Uterus (tissue), 4 donors: ENCODE data around the gene PROK2. TPM values are rescaled to one million over a fixed set of nuclear protein-coding genes. Genes with fewer than 3 reads are reported as not detected.

Experiments used
- DNase-seq, 2 donors: peaks; one replicate each; pipeline ENCODE4 v3.0.0-alpha.2; 2019 to 2020
- H3K27ac ChIP-seq, 2 donors: fragments of 200-600 bp; sonication (generic); 1 replicate in 1 of 2; 2 replicates in 1 of 2; pipeline ENCODE4 v1.5.1; 2016 to 2018
- H3K27me3 ChIP-seq, 2 donors: fragments of 200-600 bp; sonication (generic); one replicate each; pipeline ENCODE4 v1.5.1; 2018 to 2019; ENCODE audit warnings: control low read depth in 1 of 2
- H3K36me3 ChIP-seq, 2 donors: fragments of 200-600 bp; sonication (generic); one replicate each; pipeline ENCODE4 v1.5.1; 2019; ENCODE audit warnings: control low read depth in 1 of 2
- H3K4me1 ChIP-seq, 2 donors: fragments of 200-600 bp; sonication (generic); one replicate each; pipeline ENCODE4 v1.5.1; 2018 to 2019; ENCODE audit warnings: control low read depth in 1 of 2
- H3K4me3 ChIP-seq, 2 donors: fragments of 200-600 bp; sonication (generic); 1 replicate in 1 of 2; 2 replicates in 1 of 2; pipeline ENCODE4 v1.5.1; 2018 to 2019; ENCODE audit warnings: mild to moderate bottlenecking in 1 of 2
- H3K9me3 ChIP-seq, 2 donors: fragments of 200-600 bp; sonication (generic); one replicate each; pipeline ENCODE4 v1.5.1; 2019; ENCODE audit warnings: control low read depth in 1 of 2
- CTCF ChIP-seq, 4 experiments: fragments of 200-600 bp in 2 of 4; fragments of 450-650 bp in 2 of 4; sonication (generic) in 2 of 4; IDR thresholded peaks; one replicate each; pipeline ENCODE4 v1.5.1; 2016 to 2019; ENCODE audit warnings: antibody characterized with exemption in 4 of 4, mild to moderate bottlenecking in 2 of 4, moderate library complexity in 1 of 4
- POLR2A ChIP-seq, 2 donors: fragments of 450-650 bp; IDR thresholded peaks; one replicate each; pipeline ENCODE4 v1.6.1; 2016; ENCODE audit warnings: antibody characterized with exemption in 2 of 2, mild to moderate bottlenecking in 1 of 2, moderate library complexity in 1 of 2
- intact Hi-C: fragments of 100-400 bp; cut with DNase I; formaldehyde crosslinking; loops from one replicate; pipeline ENCODE4 v1.15.1; 2023; ENCODE audit warnings: low total_unique reads
- total RNA-seq, 4 donors: library from RNA; depleted of rRNA in 3 of 4; stranded (reverse); fragments of >200 nt in 3 of 4; gene quantifications; one replicate each; pipeline versions ENCODE4 v1.1.0 to v1.2.4, GENCODE V29; 2014 to 2023
- donor health status: DM: yes; HTN: yes; CAD: no.

The PROK2 gene
- total RNA-seq, 4 donors from 2014 or later = not detected

- Histone ChIP-seq H3K27me3 (peaks cover 0 to 8% of the 10 kb centered on the region in 2 donors), H3K4me1 (no peaks in the 10 kb centered on the region), H3K9me3 (no peaks in the 10 kb centered on the region), H3K27ac (no peak overlapping the region), H3K4me3 (no peak overlapping the region), H3K36me3 (no peaks in the 10 kb centered on the region)
- TF ChIP-seq POLR2A (IDR thresholded peaks at IDR 0.05) (no peak), CTCF (IDR thresholded peaks at IDR 0.05) (no peak)
- DNase-seq = no peak
- intact Hi-C loops = no loop called here
Observed at GRCh38 chr3:71801986-71802385, 17.0 kb upstream of the PROK2 start.

- DNase-seq = no peak
- intact Hi-C loops = no loop called here
- Histone ChIP-seq H3K4me3 (no peak overlapping the region), H3K27ac (no peak overlapping the region), H3K36me3 (no peaks in the 10 kb centered on the region), H3K27me3 (peaks cover 0 to 8% of the 10 kb centered on the region in 2 donors), H3K9me3 (no peaks in the 10 kb centered on the region), H3K4me1 (no peaks in the 10 kb centered on the region)
- TF ChIP-seq POLR2A (IDR thresholded peaks at IDR 0.05) (no peak), CTCF (IDR thresholded peaks at IDR 0.05) (no peak)
Observed at GRCh38 chr3:71800023-71800422, 15.1 kb upstream of the PROK2 start.

- no peaks in the 10 kb centered on the region for H3K36me3 ChIP-seq
- H3K9me3 ChIP-seq = no peaks in the 10 kb centered on the region
- intact Hi-C loops = no loop called here
- no peak overlapping the region for H3K27ac ChIP-seq
- H3K4me1 ChIP-seq = no peaks in the 10 kb centered on the region
- H3K4me3 ChIP-seq = no peak overlapping the region
- no peak for DNase-seq
- TF ChIP-seq POLR2A (IDR thresholded peaks at IDR 0.05) = no peak
- no peak for TF ChIP-seq CTCF (IDR thresholded peaks at IDR 0.05)
- H3K27me3 ChIP-seq = peaks cover 0 to 8% of the 10 kb centered on the region in 2 donors
Observed at GRCh38 chr3:71797455-71797854, 12.5 kb upstream of the PROK2 start.

GRCh38 chr3:71796290-71796689, 11.3 kb upstream of the PROK2 start:
- no peak for DNase-seq

GRCh38 chr3:71791634-71792033, 6.7 kb upstream of the PROK2 start:
- Histone ChIP-seq H3K4me3 (no peak overlapping the region), H3K27me3 (no peaks in the 10 kb centered on the region), H3K27ac (no peak overlapping the region), H3K36me3 (no peaks in the 10 kb centered on the region), H3K9me3 (no peaks in the 10 kb centered on the region), H3K4me1 (no peaks in the 10 kb centered on the region)
- intact Hi-C loops = no loop called here
- no peak for TF ChIP-seq CTCF (IDR thresholded peaks at IDR 0.05)
- no peak for TF ChIP-seq POLR2A (IDR thresholded peaks at IDR 0.05)
- no peak for DNase-seq

More at GRCh38 chr3:71796290-71796689, 11.3 kb upstream of the PROK2 start:
- Histone ChIP-seq H3K27ac (no peak overlapping the region), H3K36me3 (no peaks in the 10 kb centered on the region), H3K4me3 (no peak overlapping the region), H3K9me3 (no peaks in the 10 kb centered on the region), H3K4me1 (no peaks in the 10 kb centered on the region), H3K27me3 (peaks cover 0 to 7% of the 10 kb centered on the region in 2 donors)
- TF ChIP-seq POLR2A (IDR thresholded peaks at IDR 0.05) (no peak), CTCF (IDR thresholded peaks at IDR 0.05) (no peak)
- intact Hi-C loops = no loop called here
